Mucosa of rectum (tissue), 2 donors: Measurements from ENCODE around the gene PTPRN.
"Not testable (repeated sequence)": the region's sequence is repeated elsewhere in the genome, so short reads cannot be mapped to it uniquely, and the experiment has no call there.

Experiments
- H3K27ac ChIP-seq, 2 donors: one replicate each; pipeline ENCODE4 v1.7.0; 2013; ENCODE audit warnings: inconsistent platforms in 2 of 2, low read depth in 2 of 2, low read length in 2 of 2
- H3K27me3 ChIP-seq, 2 donors: one replicate each; pipeline ENCODE4 v1.7.0; 2013; ENCODE audit warnings: low read length in 2 of 2; ENCODE audit not compliant: control insufficient read depth in 2 of 2, insufficient read depth in 2 of 2
- H3K36me3 ChIP-seq, 2 donors: one replicate each; pipeline ENCODE4 v1.7.0; 2013; ENCODE audit warnings: low read length in 2 of 2; ENCODE audit not compliant: control insufficient read depth in 2 of 2, insufficient read depth in 2 of 2
- H3K4me1 ChIP-seq, 2 donors: one replicate each; pipeline ENCODE4 v1.7.0; 2013; ENCODE audit warnings: low read length in 2 of 2, mild to moderate bottlenecking in 1 of 2; ENCODE audit not compliant: control insufficient read depth in 2 of 2, insufficient read depth in 2 of 2
- H3K4me3 ChIP-seq, 2 donors: one replicate each; pipeline ENCODE4 v1.7.0; 2013; ENCODE audit warnings: low read length in 2 of 2
- H3K9ac ChIP-seq, 2 donors: one replicate each; pipeline ENCODE4 v1.7.0; 2013; ENCODE audit warnings: low read length in 2 of 2, low read depth in 1 of 2, mild to moderate bottlenecking in 1 of 2
- H3K9me3 ChIP-seq, 2 donors: one replicate each; pipeline ENCODE4 v1.7.0; 2013; ENCODE audit warnings: low read length in 2 of 2; ENCODE audit not compliant: control insufficient read depth in 2 of 2
- donor health status: healthy.
- donor health status: Normal muscosa, but diverticular disease.

Gene PTPRN

GRCh38 chr2:219334076-219334475, 24.9 kb upstream of the PTPRN start:
- Histone ChIP-seq H3K4me1 (no peaks in the 10 kb centered on the region), H3K36me3 (no peaks in the 10 kb centered on the region), H3K27me3 (peaks cover 16 to 21% of the 10 kb centered on the region in 2 donors), H3K9ac (no peak overlapping the region), H3K9me3 (no peaks in the 10 kb centered on the region), H3K4me3 (no peak overlapping the region), H3K27ac (no peak overlapping the region)

- H3K27me3 ChIP-seq = peaks cover 19 to 21% of the 10 kb centered on the region in 2 donors
Observed at GRCh38 chr2:219332542-219332941, 23.3 kb upstream of the PTPRN start, which contains the start of gene RESP18. Gene RESP18 (minus strand): TSS chr2:219332744.

GRCh38 chr2:219331560-219332213, 22.5 kb upstream of the PTPRN start:
- Histone ChIP-seq H3K9me3 (no peaks in the 10 kb centered on the region), H3K27ac (no peak overlapping the region), H3K27me3 (peaks cover 21 to 22% of the 10 kb centered on the region in 2 donors), H3K4me3 (no peak overlapping the region), H3K4me1 (no peaks in the 10 kb centered on the region), H3K9ac (no peak overlapping the region), H3K36me3 (no peaks in the 10 kb centered on the region)

More at GRCh38 chr2:219332542-219332941, 23.3 kb upstream of the PTPRN start, which contains the start of gene RESP18:
- no peaks in the 10 kb centered on the region for H3K4me1 ChIP-seq
- no peak within 1 kb of the TSS for H3K9ac ChIP-seq
- no peaks in the 10 kb centered on the region for H3K36me3 ChIP-seq
- no peak within 1 kb of the TSS for H3K27ac ChIP-seq
- no peaks in the 10 kb centered on the region for H3K9me3 ChIP-seq
- no peak within 1 kb of the TSS for H3K4me3 ChIP-seq

- Histone ChIP-seq H3K9me3 (no peaks in the 10 kb centered on the region), H3K9ac (no peak overlapping the region), H3K27me3 (peaks cover 19 to 22% of the 10 kb centered on the region in 2 donors), H3K4me3 (no peak overlapping the region), H3K36me3 (no peaks in the 10 kb centered on the region), H3K27ac (no peak overlapping the region), H3K4me1 (no peaks in the 10 kb centered on the region)
Observed at GRCh38 chr2:219327719-219328118, 18.5 kb upstream of the PTPRN start.

GRCh38 chr2:219325657-219326315, 16.6 kb upstream of the PTPRN start:
- H3K36me3 ChIP-seq = no peaks in the 10 kb centered on the region
- H3K4me1 ChIP-seq = no peaks in the 10 kb centered on the region
- H3K27me3 ChIP-seq = peaks cover 8 to 12% of the 10 kb centered on the region in 2 donors
- H3K4me3 ChIP-seq = no peak overlapping the region
- H3K9me3 ChIP-seq = no peaks in the 10 kb centered on the region
- no peak overlapping the region for H3K9ac ChIP-seq
- no peak overlapping the region for H3K27ac ChIP-seq

GRCh38 chr2:219325136-219325535, 15.9 kb upstream of the PTPRN start:
- Histone ChIP-seq H3K36me3 (no peaks in the 10 kb centered on the region), H3K9me3 (no peaks in the 10 kb centered on the region), H3K27me3 (peaks cover 8 to 12% of the 10 kb centered on the region in 2 donors), H3K4me3 (no peak overlapping the region), H3K27ac (no peak overlapping the region), H3K9ac (no peak overlapping the region), H3K4me1 (no peaks in the 10 kb centered on the region)

GRCh38 chr2:219323434-219323833, 14.2 kb upstream of the PTPRN start:
- no peak overlapping the region for H3K27ac ChIP-seq
- peaks cover 5 to 10% of the 10 kb centered on the region in 2 donors for H3K27me3 ChIP-seq
- no peaks in the 10 kb centered on the region for H3K36me3 ChIP-seq
- H3K4me3 ChIP-seq = no peak overlapping the region
- no peaks in the 10 kb centered on the region for H3K9me3 ChIP-seq
- H3K4me1 ChIP-seq = no peaks in the 10 kb centered on the region
- H3K9ac ChIP-seq = no peak overlapping the region

GRCh38 chr2:219314804-219315468, 5.7 kb upstream of the PTPRN start:
- Histone ChIP-seq H3K4me3 (no peak overlapping the region), H3K9me3 (no peaks in the 10 kb centered on the region), H3K27ac (no peak overlapping the region), H3K9ac (no peak overlapping the region), H3K27me3 (peaks cover 4 to 5% of the 10 kb centered on the region in 2 donors), H3K36me3 (no peaks in the 10 kb centered on the region), H3K4me1 (no peaks in the 10 kb centered on the region)

- not testable (repeated sequence) for H3K27ac ChIP-seq, H3K9ac ChIP-seq, H3K4me3 ChIP-seq, H3K36me3 ChIP-seq, H3K9me3 ChIP-seq, H3K4me1 ChIP-seq
- peaks cover 12 to 16% of the 10 kb centered on the region in 2 donors for H3K27me3 ChIP-seq
Observed at GRCh38 chr2:219312683-219313263, 3.6 kb upstream of the PTPRN start.
